Measurements from ENCODE around the gene MKKS. TPM values are rescaled to one million over a fixed set of nuclear protein-coding genes. Genes with fewer than 3 reads are reported as not detected.
"Not testable (repeated sequence)": the region's sequence is repeated elsewhere in the genome, so short reads cannot be mapped to it uniquely, and the experiment has no call there.

Gene MKKS
- total and polyA plus RNA-seq, 9 donors: 7.7 to 21.9 (median 15.0) TPM

DNA sequence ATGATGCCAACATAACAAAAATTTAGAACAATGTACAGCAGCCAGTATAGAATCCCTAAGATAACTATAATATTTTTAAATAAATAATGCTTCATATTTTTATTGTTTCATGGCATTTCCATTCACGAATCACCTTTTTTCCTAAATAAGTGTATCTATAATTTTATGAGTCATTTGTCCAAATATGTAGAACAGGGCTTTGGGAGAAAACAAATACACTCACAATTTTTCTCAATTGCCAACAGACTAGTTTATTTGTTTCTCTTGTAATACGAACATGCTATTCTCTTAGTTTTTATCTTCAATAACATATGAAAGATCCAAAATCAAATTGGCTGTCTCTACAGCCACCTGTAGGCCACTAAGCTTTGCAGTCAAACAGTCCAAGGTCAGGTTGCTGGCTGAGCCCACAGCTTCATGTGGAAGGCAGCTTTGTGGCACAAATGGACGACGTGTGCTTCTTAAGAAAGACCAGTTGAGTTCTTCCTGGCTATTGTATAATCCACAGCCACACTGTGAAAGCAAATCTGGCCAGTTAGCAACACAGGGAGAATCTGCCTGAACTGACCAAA is 29.0 kb downstream of the MKKS start:
- no peak overlapping the region for H3K4me3 ChIP-seq
- H3K27me3 ChIP-seq: no peaks in the 10 kb centered on the region
- H3K4me1 ChIP-seq (ENCODE audit: insufficient read depth): no peaks in the 10 kb centered on the region
- TF ChIP-seq, protein P1, sequence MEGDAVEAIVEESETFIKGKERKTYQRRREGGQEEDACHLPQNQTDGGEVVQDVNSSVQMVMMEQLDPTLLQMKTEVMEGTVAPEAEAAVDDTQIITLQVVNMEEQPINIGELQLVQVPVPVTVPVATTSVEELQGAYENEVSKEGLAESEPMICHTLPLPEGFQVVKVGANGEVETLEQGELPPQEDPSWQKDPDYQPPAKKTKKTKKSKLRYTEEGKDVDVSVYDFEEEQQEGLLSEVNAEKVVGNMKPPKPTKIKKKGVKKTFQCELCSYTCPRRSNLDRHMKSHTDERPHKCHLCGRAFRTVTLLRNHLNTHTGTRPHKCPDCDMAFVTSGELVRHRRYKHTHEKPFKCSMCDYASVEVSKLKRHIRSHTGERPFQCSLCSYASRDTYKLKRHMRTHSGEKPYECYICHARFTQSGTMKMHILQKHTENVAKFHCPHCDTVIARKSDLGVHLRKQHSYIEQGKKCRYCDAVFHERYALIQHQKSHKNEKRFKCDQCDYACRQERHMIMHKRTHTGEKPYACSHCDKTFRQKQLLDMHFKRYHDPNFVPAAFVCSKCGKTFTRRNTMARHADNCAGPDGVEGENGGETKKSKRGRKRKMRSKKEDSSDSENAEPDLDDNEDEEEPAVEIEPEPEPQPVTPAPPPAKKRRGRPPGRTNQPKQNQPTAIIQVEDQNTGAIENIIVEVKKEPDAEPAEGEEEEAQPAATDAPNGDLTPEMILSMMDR (IDR thresholded peaks at IDR 0.05): no peak
- TF ChIP-seq POLR2A (IDR thresholded peaks at IDR 0.05) (no peak), EP300 (IDR thresholded peaks at IDR 0.05) (no peak)
- H3K36me3 ChIP-seq: no peaks in the 10 kb centered on the region
- 35 to 49% (median 48%) methylated on average over 4 of the region's 4 CpGs for WGBS, 3 donors
- H3K9me3 ChIP-seq: no peaks in the 10 kb centered on the region
- intact Hi-C loops (cut with DNase I): no loop called here
- no peak for DNase-seq
- no peak overlapping the region for H3K27ac ChIP-seq

DNA sequence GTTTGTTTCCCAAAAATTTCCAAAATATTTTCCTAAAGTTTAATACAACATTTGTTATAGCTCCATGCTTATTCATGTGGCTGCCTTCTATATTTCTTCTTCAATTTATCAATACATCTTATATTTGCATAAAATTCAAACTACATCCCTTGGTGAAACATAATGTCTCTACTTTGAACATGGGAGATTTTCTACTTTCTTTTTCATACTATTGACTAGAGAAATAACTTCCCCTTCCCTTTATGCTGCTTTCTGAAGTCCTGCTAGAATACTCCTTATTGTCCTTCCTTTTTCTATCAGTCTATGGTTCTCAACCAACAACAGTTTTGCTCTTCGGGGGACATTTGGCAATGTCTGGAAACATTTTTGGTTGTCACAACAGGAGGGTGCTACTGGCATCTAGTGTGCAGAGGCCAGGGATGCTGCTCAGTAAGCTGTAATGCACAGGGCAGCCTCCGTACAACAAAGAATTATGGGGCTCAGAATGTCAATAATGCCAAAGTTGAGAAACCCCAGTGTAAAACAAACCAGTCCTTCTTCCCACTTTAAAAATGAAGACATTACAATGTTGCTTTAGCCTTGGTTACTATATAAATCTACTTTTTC is 29.9 kb downstream of the MKKS start:
- no peaks in the 10 kb centered on the region for H3K4me1 ChIP-seq (ENCODE audit: insufficient read depth)
- WGBS, 3 donors: 88 to 91% (median 90%) methylated on average over 2 of the region's 2 CpGs
- H3K27ac ChIP-seq: no peak overlapping the region
- no peak overlapping the region for H3K4me3 ChIP-seq
- no peak for DNase-seq
- intact Hi-C loops (cut with DNase I): no loop called here
- no peaks in the 10 kb centered on the region for H3K36me3 ChIP-seq
- TF ChIP-seq EP300 (IDR thresholded peaks at IDR 0.05): no peak
- TF ChIP-seq POLR2A (IDR thresholded peaks at IDR 0.05): no peak
- TF ChIP-seq, protein P1 (IDR thresholded peaks at IDR 0.05): no peak
- no peaks in the 10 kb centered on the region for H3K9me3 ChIP-seq
- H3K27me3 ChIP-seq: no peaks in the 10 kb centered on the region

DNA sequence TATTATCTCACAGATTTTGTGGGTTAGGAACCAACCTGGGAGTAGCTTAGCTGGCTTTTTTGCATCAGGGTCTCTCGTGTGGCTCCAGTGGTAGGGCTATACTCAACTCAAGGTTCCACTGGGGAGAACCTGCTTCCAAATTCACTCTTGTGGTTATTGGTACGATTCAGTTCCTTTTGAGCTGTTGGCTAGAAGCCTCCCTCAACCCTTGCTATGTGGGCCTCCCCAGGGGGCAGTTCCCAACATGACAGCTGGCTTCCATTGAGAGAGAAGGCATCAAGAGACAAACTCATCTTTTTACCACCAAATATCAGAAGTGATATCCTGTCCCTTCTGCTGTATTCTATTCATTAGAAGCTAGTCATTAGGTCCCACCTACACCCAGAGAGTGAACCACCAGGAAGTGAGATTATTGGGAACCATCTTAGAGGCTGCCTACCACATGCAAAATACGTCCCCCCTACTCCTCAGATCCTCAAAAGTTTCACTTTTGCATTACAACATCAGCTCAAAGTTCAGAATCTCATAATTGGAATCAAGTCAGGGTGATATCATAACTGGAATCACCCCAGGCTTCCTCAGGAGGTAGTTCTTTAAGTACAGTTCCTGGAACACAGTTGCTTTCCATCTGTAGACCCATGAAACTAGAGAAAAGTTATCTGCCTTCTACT is 30.9 kb downstream of the MKKS start:
- intact Hi-C loops (cut with DNase I): no loop called here
- 83 to 88% (median 87%) methylated on average over 3 of the region's 3 CpGs for WGBS, 3 donors

GRCh38 chr20:10398834-10399369 is 35.1 kb downstream of the MKKS start:
- no peaks in the 10 kb centered on the region for H3K36me3 ChIP-seq
- no peaks in the 10 kb centered on the region for H3K4me1 ChIP-seq (ENCODE audit: insufficient read depth)
- no peaks in the 10 kb centered on the region for H3K9me3 ChIP-seq
- 73 to 85% (median 80%) methylated on average over 3 of the region's 3 CpGs for WGBS, 3 donors
- TF ChIP-seq POLR2A (IDR thresholded peaks at IDR 0.05) (no peak), EP300 (IDR thresholded peaks at IDR 0.05) (no peak)
- TF ChIP-seq, protein P1 (IDR thresholded peaks at IDR 0.05): no peak
- no peaks in the 10 kb centered on the region for H3K27me3 ChIP-seq
- H3K27ac ChIP-seq: no peak overlapping the region
- H3K4me3 ChIP-seq: no peak overlapping the region
- intact Hi-C loops (cut with DNase I): no loop called here
- no peak for DNase-seq

More for the DNA sequence above, 30.9 kb downstream of the MKKS start:
- Histone ChIP-seq H3K36me3 (no peaks in the 10 kb centered on the region), H3K9me3 (no peaks in the 10 kb centered on the region), H3K27me3 (no peaks in the 10 kb centered on the region), H3K4me1 (ENCODE audit: insufficient read depth) (no peaks in the 10 kb centered on the region), H3K27ac (no peak overlapping the region), H3K4me3 (no peak overlapping the region)
- DNase-seq: no peak
- TF ChIP-seq, protein P1 (IDR thresholded peaks at IDR 0.05): no peak
- TF ChIP-seq POLR2A (IDR thresholded peaks at IDR 0.05) (no peak), EP300 (IDR thresholded peaks at IDR 0.05) (no peak)

DNA sequence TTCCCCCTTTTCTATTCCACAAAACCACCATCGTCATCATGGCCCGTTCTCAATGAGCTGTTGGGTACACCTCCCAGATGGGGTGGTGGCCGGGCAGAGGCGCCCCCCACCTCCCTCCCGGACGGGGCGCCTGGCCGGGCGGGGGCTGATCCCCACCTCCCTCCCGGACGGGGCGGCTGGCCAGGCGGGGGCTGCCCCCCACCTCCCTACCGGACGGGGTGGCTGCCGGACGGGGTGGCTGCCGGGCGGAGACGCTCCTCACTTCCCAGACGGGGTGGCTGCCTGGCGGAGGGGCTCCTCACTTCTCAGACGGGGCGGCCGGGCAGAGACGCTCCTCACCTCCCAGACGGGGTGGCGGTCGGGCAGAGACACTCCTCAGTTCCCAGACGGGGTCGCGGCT is 39.3 kb downstream of the MKKS start:
- H3K27ac ChIP-seq; DNase-seq; intact Hi-C loops (cut with DNase I); H3K27me3 ChIP-seq; H3K9me3 ChIP-seq; H3K4me1 ChIP-seq (ENCODE audit: insufficient read depth); H3K4me3 ChIP-seq; H3K36me3 ChIP-seq: not testable (repeated sequence)
- 93 to 96% methylated on average over 15 to 29 of the region's 32 CpGs; no CpG with 5 or more reads in 1 of the 3 donors for WGBS, 3 donors
